OCI-LY7 (cell line): Measurements from ENCODE around the gene LONRF2.

Experiments
- EZH2phosphoT487 ChIP-seq: fragments of 200-600 bp; sonication (generic); IDR thresholded peaks from 2 replicates; pipeline ENCODE4 v1.6.1; 2018; ENCODE audit warnings: low read depth, borderline replicate concordance, mild to moderate bottlenecking, mixed run types, antibody characterized with exemption, low read length, moderate library complexity, mixed read lengths
- TF ChIP-seq, protein P1 (sequence below): fragments of 200-600 bp; sonication (generic); conservative IDR thresholded peaks from 2 replicates; pipeline ENCODE4 v1.5.1; 2014; ENCODE audit warnings: mild to moderate bottlenecking, antibody characterized with exemption, low read length, moderate library complexity, mixed read lengths

DNA sequence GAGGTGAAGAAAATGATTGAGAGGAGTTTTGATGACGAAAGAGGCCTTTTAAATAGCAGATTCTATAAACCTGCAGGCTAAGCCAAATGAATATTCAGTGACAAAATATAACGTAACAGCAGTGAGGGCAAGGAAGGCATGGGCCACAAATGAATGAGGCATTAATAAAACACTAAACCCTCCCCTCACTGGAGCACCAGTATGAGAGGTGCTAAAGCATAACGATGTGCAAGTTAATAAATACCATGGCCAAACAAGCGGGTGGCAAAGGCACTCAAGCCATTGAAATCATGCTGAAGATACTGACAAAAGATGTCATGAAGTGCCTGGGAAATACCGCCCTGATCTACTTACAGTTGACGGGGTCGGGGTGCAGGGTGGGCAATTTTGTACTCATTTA lies 30.2 kb upstream of the LONRF2 start:
- TF ChIP-seq, protein P1, sequence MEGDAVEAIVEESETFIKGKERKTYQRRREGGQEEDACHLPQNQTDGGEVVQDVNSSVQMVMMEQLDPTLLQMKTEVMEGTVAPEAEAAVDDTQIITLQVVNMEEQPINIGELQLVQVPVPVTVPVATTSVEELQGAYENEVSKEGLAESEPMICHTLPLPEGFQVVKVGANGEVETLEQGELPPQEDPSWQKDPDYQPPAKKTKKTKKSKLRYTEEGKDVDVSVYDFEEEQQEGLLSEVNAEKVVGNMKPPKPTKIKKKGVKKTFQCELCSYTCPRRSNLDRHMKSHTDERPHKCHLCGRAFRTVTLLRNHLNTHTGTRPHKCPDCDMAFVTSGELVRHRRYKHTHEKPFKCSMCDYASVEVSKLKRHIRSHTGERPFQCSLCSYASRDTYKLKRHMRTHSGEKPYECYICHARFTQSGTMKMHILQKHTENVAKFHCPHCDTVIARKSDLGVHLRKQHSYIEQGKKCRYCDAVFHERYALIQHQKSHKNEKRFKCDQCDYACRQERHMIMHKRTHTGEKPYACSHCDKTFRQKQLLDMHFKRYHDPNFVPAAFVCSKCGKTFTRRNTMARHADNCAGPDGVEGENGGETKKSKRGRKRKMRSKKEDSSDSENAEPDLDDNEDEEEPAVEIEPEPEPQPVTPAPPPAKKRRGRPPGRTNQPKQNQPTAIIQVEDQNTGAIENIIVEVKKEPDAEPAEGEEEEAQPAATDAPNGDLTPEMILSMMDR = no peak
- TF ChIP-seq EZH2phosphoT487 = no peak
